Measurements from ENCODE around the gene SLC8A3.

SLC8A3 gene

GRCh38 chr14:70086685-70087379, 101.9 kb downstream of the SLC8A3 start:
- H3K4me3 ChIP-seq (ENCODE audit: low read depth, low read length) = no peak overlapping the region
- DNase-seq (ENCODE audit: low read depth) = peak; percentile 49
- TF ChIP-seq CTCF (IDR thresholded peaks at IDR 0.05; ENCODE audit: insufficient read depth, low read depth, low read length, missing control alignments) = peak; percentile 46

DNA sequence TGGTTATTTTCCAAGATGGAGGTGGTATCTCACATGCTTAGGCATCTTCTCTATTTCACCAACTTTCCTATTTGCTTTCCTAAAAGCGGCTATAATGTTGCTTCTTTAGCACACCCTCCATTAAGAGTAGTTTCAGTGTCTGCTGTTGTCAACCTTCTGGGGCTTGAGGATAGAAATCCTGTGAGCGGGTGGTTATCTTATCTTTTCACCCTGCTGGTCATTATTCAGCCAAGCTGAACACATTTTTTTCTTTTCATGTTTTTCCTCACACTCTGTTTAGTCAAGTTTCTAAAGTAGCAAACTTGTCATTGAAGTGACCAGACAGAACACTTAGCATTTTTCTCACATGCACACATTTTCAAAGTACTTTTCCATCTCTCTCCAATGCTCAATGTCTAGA, 104.5 kb downstream of the SLC8A3 start:
- DNase-seq (ENCODE audit: low read depth) = no peak
- no peak for TF ChIP-seq CTCF (IDR thresholded peaks at IDR 0.05; ENCODE audit: insufficient read depth, low read depth, low read length, missing control alignments)
- H3K4me3 ChIP-seq (ENCODE audit: low read depth, low read length) = no peak overlapping the region

DNA sequence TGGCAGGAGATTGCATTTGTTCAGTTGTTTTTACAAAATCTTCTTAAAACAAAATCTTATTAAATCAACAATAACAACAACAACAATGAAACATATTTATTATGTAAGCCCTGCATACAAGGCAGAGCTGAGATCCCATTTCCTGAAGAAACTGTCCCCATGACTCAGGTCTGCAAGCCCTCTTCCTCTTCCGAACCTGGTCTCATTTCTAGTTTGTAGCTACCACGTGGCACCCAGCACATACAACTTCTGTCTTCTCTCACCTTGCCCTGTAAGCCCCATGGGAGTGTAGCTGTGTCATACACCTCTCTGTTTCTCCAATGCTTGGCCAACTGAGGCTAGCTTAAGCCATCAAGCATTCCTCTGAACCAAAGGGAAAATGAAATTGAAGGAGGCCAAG, 106.4 kb downstream of the SLC8A3 start:
- no peak overlapping the region for H3K4me3 ChIP-seq (ENCODE audit: low read depth, low read length)
- peak; percentile 8 for DNase-seq (ENCODE audit: low read depth)
- no peak for TF ChIP-seq CTCF (IDR thresholded peaks at IDR 0.05; ENCODE audit: insufficient read depth, low read depth, low read length, missing control alignments)

DNA sequence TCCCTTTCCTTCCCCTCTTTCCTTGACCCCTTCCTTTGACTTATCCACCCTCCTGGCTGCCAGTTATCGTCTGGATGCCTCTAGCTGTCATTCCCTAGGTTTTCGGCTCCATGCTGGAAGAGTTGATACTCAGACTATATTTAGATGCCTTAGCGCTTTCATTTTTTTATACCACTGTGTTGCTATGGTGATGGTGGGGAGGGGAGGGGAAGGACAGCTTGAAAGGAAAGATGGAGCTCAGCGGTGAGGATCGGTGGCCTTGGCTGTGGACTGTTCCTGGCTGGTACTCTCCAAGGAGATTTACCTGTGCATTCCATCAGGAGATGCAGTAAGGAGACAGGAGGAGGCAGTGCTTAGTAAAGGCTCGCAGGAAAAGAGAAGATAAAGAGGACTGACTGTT, 108.7 kb downstream of the SLC8A3 start:
- DNase-seq (ENCODE audit: low read depth) = no peak
- no peak for TF ChIP-seq CTCF (IDR thresholded peaks at IDR 0.05; ENCODE audit: insufficient read depth, low read depth, low read length, missing control alignments)
- no peak overlapping the region for H3K4me3 ChIP-seq (ENCODE audit: low read depth, low read length)

- TF ChIP-seq CTCF (IDR thresholded peaks at IDR 0.05; ENCODE audit: insufficient read depth, low read depth, low read length, missing control alignments) = no peak
Observed at GRCh38 chr14:70078329-70078728, 110.4 kb downstream of the SLC8A3 start.

DNA sequence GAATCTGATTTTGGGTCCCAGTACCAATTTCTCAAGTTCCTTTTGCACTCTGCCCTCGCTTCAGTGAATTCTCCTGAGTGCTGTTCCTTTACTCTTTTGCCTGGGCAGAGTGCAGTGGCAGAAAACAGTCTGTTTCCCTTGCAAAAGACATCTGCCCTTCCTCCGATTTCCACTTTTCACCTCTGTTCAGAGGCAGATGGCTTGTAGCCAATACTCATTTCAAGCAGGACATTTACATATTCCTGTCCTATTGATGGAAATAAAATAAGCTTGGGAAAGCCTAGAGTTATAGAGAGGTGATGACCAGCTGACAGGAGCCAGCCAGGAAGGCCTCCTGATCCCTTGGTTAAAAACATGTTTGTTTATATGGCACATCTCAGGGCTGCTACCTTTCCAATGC, 111.0 kb downstream of the SLC8A3 start:
- no peak for DNase-seq (ENCODE audit: low read depth)
- TF ChIP-seq CTCF (IDR thresholded peaks at IDR 0.05; ENCODE audit: insufficient read depth, low read depth, low read length, missing control alignments) = no peak
- H3K4me3 ChIP-seq (ENCODE audit: low read depth, low read length) = no peak overlapping the region

More at GRCh38 chr14:70078329-70078728, 110.4 kb downstream of the SLC8A3 start:
- no peak overlapping the region for H3K4me3 ChIP-seq (ENCODE audit: low read depth, low read length)
- DNase-seq (ENCODE audit: low read depth) = no peak

DNA sequence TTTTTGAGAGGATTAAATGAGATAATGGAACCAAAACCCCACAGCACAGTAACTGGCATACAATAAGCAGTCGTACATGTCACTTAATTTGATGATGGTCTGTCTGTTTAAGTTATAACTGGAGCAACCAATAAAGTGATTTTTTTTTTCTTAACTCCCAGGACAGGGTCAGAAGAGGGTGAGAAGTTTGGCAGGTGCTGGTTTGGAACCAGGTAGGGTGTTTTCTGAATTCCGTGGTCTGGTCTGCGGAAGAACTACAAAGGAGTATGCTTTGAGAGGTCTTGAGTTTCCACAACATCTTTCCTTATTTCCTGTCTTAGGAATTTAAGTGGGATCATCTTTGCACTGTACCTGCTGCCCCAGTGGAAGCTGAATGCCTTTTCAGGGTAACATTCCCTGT, 111.7 kb downstream of the SLC8A3 start:
- no peak for DNase-seq (ENCODE audit: low read depth)
- H3K4me3 ChIP-seq (ENCODE audit: low read depth, low read length) = no peak overlapping the region

More for the DNA sequence above, 111.7 kb downstream of the SLC8A3 start:
- no peak for TF ChIP-seq CTCF (IDR thresholded peaks at IDR 0.05; ENCODE audit: insufficient read depth, low read depth, low read length, missing control alignments)

All from GM12865 (cell line).